ENCODE results near the gene JAM3. TPM values are rescaled to one million over a fixed set of nuclear protein-coding genes. Genes with fewer than 3 reads are reported as not detected.

The JAM3 gene
- total RNA-seq, 2 experiments from 2014 or later = 13.5 to 15.3 TPM

- Histone ChIP-seq H3K4me3 (ENCODE audit: low read length) (no peak overlapping the region), H3K4me1 (ENCODE audit: insufficient read depth, low read length) (peaks cover 13% of the 10 kb centered on the region), H3K27ac (ENCODE audit: low read depth in 1 of 2, low read length in 2 of 2) (no peak overlapping the region), H3K36me3 (ENCODE audit: insufficient read depth, low read length) (no peaks in the 10 kb centered on the region), H3K9me3 (ENCODE audit: control insufficient read depth in 1 of 2, insufficient read depth in 1 of 2, low read length in 2 of 2) (no peaks in the 10 kb centered on the region), H3K27me3 (ENCODE audit: control insufficient read depth in 1 of 2, insufficient read depth in 2 of 2, low read length in 2 of 2) (peaks cover 0 to 10% of the 10 kb centered on the region in 2 experiments)
- Mint-ChIP-seq H3K36me3 (ENCODE audit: low read depth) (no peaks in the 10 kb centered on the region), H3K27ac (no peak overlapping the region), H3K4me1 (ENCODE audit: low read depth) (peaks cover 11% of the 10 kb centered on the region), H3K4me3 (no peak overlapping the region), H3K27me3 (peaks cover 41% of the 10 kb centered on the region), H3K9me3 (no peaks in the 10 kb centered on the region)
- intact Hi-C loops (cut with DNase I, micrococcal nuclease) = no loop called here
- no peak for DNase-seq
- no peak for ATAC-seq (ENCODE audit: poor library complexity)
- CTCF ChIA-PET = no interaction called here
- TF ChIP-seq CTCF (IDR thresholded peaks at IDR 0.05) = no peak
- POLR2A ChIA-PET = no interaction called here
Measured at GRCh38 chr11:134052988-134053945, 15.6 kb upstream of the JAM3 start.

- Mint-ChIP-seq H3K36me3 (ENCODE audit: low read depth) (no peaks in the 10 kb centered on the region), H3K27me3 (peaks cover 43% of the 10 kb centered on the region), H3K4me1 (ENCODE audit: low read depth) (peaks cover 13% of the 10 kb centered on the region), H3K9me3 (no peaks in the 10 kb centered on the region), H3K27ac (no peak overlapping the region), H3K4me3 (no peak overlapping the region)
- Histone ChIP-seq H3K27ac (ENCODE audit: low read depth in 1 of 2, low read length in 2 of 2) (no peak overlapping the region), H3K27me3 (ENCODE audit: control insufficient read depth in 1 of 2, insufficient read depth in 2 of 2, low read length in 2 of 2) (peaks cover 11 to 13% of the 10 kb centered on the region in 2 experiments), H3K36me3 (ENCODE audit: insufficient read depth, low read length) (no peaks in the 10 kb centered on the region), H3K4me3 (ENCODE audit: low read length) (no peak overlapping the region), H3K4me1 (ENCODE audit: insufficient read depth, low read length) (peaks cover 16% of the 10 kb centered on the region), H3K9me3 (ENCODE audit: control insufficient read depth in 1 of 2, insufficient read depth in 1 of 2, low read length in 2 of 2) (no peaks in the 10 kb centered on the region)
- ATAC-seq (ENCODE audit: poor library complexity) (no peak), DNase-seq (no peak)
- no peak for TF ChIP-seq CTCF (IDR thresholded peaks at IDR 0.05)
- ChIA-PET POLR2A (no interaction called here), CTCF (no interaction called here)
- intact Hi-C loops (cut with DNase I, micrococcal nuclease) = no loop called here
Measured at GRCh38 chr11:134055029-134055428, 13.8 kb upstream of the JAM3 start.

GRCh38 chr11:134060316-134060715 is 8.6 kb upstream of the JAM3 start:
- Histone ChIP-seq H3K4me1 (ENCODE audit: insufficient read depth, low read length) (peaks cover 8% of the 10 kb centered on the region), H3K27me3 (ENCODE audit: control insufficient read depth in 1 of 2, insufficient read depth in 2 of 2, low read length in 2 of 2) (peaks cover 11 to 22% of the 10 kb centered on the region in 2 experiments), H3K36me3 (ENCODE audit: insufficient read depth, low read length) (no peaks in the 10 kb centered on the region), H3K9me3 (ENCODE audit: control insufficient read depth in 1 of 2, insufficient read depth in 1 of 2, low read length in 2 of 2) (no peaks in the 10 kb centered on the region), H3K27ac (ENCODE audit: low read depth in 1 of 2, low read length in 2 of 2) (no peak overlapping the region), H3K4me3 (ENCODE audit: low read length) (no peak overlapping the region)
- Mint-ChIP-seq H3K4me1 (ENCODE audit: low read depth) (peaks cover 8% of the 10 kb centered on the region), H3K9me3 (no peaks in the 10 kb centered on the region), H3K27ac (no peak overlapping the region), H3K27me3 (peaks cover 49% of the 10 kb centered on the region), H3K36me3 (ENCODE audit: low read depth) (no peaks in the 10 kb centered on the region), H3K4me3 (no peak overlapping the region)
- CTCF ChIA-PET = interaction anchor here (1.4 kb wide), 1 partner anchor 10 kb away, joined by 3 read pairs; no protein-coding TSS in a partner anchor
- no peak for DNase-seq
- intact Hi-C loops (cut with DNase I, micrococcal nuclease) = loop anchor here in 1 of 2 experiments (10.0 kb wide), 1 partner anchor 194 kb away; the partner anchor contains the start of genes ACAD8 and THYN1
- POLR2A ChIA-PET = no interaction called here
- ATAC-seq (ENCODE audit: poor library complexity) = no peak
- no peak for TF ChIP-seq CTCF (IDR thresholded peaks at IDR 0.05)
